HG02588 (cell line): ENCODE data around the gene ANKFN1.

Experiments
- ATAC-seq: cut with Tn5 transposase; IDR thresholded peaks from one replicate; pipeline ENCODE4 v1.9.1; 2021; ENCODE audit warnings: mild to moderate bottlenecking, moderate library complexity; ENCODE audit not compliant: unreplicated experiment

Gene ANKFN1

GRCh38 chr17:56434610-56435009 is 281.3 kb downstream of the ANKFN1 start:
- no peak for ATAC-seq

GRCh38 chr17:56436142-56436541 is 282.9 kb downstream of the ANKFN1 start:
- ATAC-seq, result no peak

GRCh38 chr17:56440419-56440818 is 287.1 kb downstream of the ANKFN1 start:
- ATAC-seq, result no peak

GRCh38 chr17:56441308-56441707 is 288.0 kb downstream of the ANKFN1 start:
- ATAC-seq, result no peak

GRCh38 chr17:56445692-56446411 is 292.6 kb downstream of the ANKFN1 start:
- ATAC-seq, result no peak

- ATAC-seq, result no peak
Measured at GRCh38 chr17:56447171-56447570, 293.9 kb downstream of the ANKFN1 start.

GRCh38 chr17:56448371-56448770 is 295.1 kb downstream of the ANKFN1 start:
- ATAC-seq, result no peak

- ATAC-seq, result no peak
Measured at GRCh38 chr17:56449176-56449575, 295.9 kb downstream of the ANKFN1 start.

- ATAC-seq, result no peak
Measured at GRCh38 chr17:56451629-56452028, 298.4 kb downstream of the ANKFN1 start.

- ATAC-seq, result no peak
Measured at GRCh38 chr17:56452461-56452860, 299.2 kb downstream of the ANKFN1 start.

GRCh38 chr17:56457501-56457900 is 304.2 kb downstream of the ANKFN1 start:
- no peak for ATAC-seq

- no peak for ATAC-seq
Measured at GRCh38 chr17:56465886-56466285, 312.6 kb downstream of the ANKFN1 start.

GRCh38 chr17:56468840-56469239 is 315.6 kb downstream of the ANKFN1 start:
- ATAC-seq, result no peak

GRCh38 chr17:56471696-56472095 is 318.4 kb downstream of the ANKFN1 start:
- ATAC-seq, result no peak

GRCh38 chr17:56475116-56475515 is 321.8 kb downstream of the ANKFN1 start:
- no peak for ATAC-seq

GRCh38 chr17:56478836-56479447 is 325.7 kb downstream of the ANKFN1 start:
- ATAC-seq, result no peak

- ATAC-seq, result no peak
Measured at GRCh38 chr17:56480501-56480900, 327.2 kb downstream of the ANKFN1 start.

- ATAC-seq, result no peak
Measured at GRCh38 chr17:56481659-56482058, 328.4 kb downstream of the ANKFN1 start.

GRCh38 chr17:56482229-56482628 is 329.0 kb downstream of the ANKFN1 start:
- no peak for ATAC-seq

GRCh38 chr17:56486732-56487131 is 333.5 kb downstream of the ANKFN1 start:
- ATAC-seq, result no peak

- ATAC-seq, result no peak
Measured at GRCh38 chr17:56488800-56489199, 335.5 kb downstream of the ANKFN1 start.

GRCh38 chr17:56489980-56490379 is 336.7 kb downstream of the ANKFN1 start:
- ATAC-seq, result no peak

- ATAC-seq, result no peak
Measured at GRCh38 chr17:56495556-56495955, 342.3 kb downstream of the ANKFN1 start.
